Mucosa of rectum (tissue), 2 donors: ENCODE results near the gene PITPNM1.
"Not testable (repeated sequence)": the region's sequence is repeated elsewhere in the genome, so short reads cannot be mapped to it uniquely, and the experiment has no call there.

Experiments
- H3K27ac ChIP-seq, 2 donors: one replicate each; pipeline ENCODE4 v1.7.0; 2013; ENCODE audit warnings: inconsistent platforms in 2 of 2, low read depth in 2 of 2, low read length in 2 of 2
- H3K27me3 ChIP-seq, 2 donors: one replicate each; pipeline ENCODE4 v1.7.0; 2013; ENCODE audit warnings: low read length in 2 of 2; ENCODE audit not compliant: control insufficient read depth in 2 of 2, insufficient read depth in 2 of 2
- H3K36me3 ChIP-seq, 2 donors: one replicate each; pipeline ENCODE4 v1.7.0; 2013; ENCODE audit warnings: low read length in 2 of 2; ENCODE audit not compliant: control insufficient read depth in 2 of 2, insufficient read depth in 2 of 2
- H3K4me1 ChIP-seq, 2 donors: one replicate each; pipeline ENCODE4 v1.7.0; 2013; ENCODE audit warnings: low read length in 2 of 2, mild to moderate bottlenecking in 1 of 2; ENCODE audit not compliant: control insufficient read depth in 2 of 2, insufficient read depth in 2 of 2
- H3K4me3 ChIP-seq, 2 donors: one replicate each; pipeline ENCODE4 v1.7.0; 2013; ENCODE audit warnings: low read length in 2 of 2
- H3K9ac ChIP-seq, 2 donors: one replicate each; pipeline ENCODE4 v1.7.0; 2013; ENCODE audit warnings: low read length in 2 of 2, low read depth in 1 of 2, mild to moderate bottlenecking in 1 of 2
- H3K9me3 ChIP-seq, 2 donors: one replicate each; pipeline ENCODE4 v1.7.0; 2013; ENCODE audit warnings: low read length in 2 of 2; ENCODE audit not compliant: control insufficient read depth in 2 of 2
- donor health status: healthy.
- donor health status: Normal muscosa, but diverticular disease.

The PITPNM1 gene

DNA sequence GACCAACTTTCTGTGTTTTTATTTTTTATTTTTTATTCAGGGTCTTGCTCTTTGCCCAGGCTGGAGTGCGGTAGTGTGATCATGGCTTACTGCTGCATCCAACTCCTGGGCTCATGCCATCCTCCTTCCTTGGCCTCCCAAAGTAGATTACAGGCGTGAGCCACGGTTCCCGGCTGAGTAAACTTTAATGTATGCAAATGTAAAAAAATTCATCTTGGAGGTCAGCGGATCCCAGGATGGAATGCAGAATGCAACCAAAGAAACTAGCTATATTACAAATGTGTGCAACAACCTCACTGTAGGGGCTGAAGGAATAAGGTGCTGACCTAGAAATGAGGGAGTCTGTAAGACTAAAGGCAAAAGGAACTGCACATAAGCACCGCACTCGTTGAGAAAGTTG, 9.0 kb upstream of the PITPNM1 start:
- Histone ChIP-seq H3K4me3 (no peak overlapping the region), H3K27ac (no peak overlapping the region), H3K9me3 (no peaks in the 10 kb centered on the region), H3K9ac (no peak overlapping the region), H3K4me1 (peaks cover under 1 to 3% of the 10 kb centered on the region in 2 donors), H3K36me3 (no peaks in the 10 kb centered on the region), H3K27me3 (no peaks in the 10 kb centered on the region)

DNA sequence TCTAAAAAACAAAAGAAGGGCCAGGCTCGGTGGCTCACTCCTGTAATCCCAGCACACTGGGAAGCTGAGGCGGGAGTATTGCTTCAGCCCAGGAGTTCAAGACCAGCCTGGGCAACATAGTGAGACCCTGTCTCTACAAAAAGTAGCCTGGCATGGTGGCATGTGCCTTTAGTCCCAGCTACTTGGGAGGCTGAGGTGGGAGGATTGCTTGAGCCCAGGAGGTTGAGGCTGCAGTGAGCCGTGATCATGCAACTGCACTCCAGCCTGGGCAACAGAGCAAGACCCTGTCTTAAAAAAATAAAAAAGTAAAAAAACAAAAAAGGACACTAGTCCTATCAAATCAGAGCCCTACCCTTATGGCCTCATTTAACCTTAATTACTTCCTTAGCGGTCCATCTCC, 6.4 kb upstream of the PITPNM1 start:
- H3K9me3 ChIP-seq: not testable (repeated sequence)
- peaks cover 15 to 20% of the 10 kb centered on the region in 2 donors for H3K4me1 ChIP-seq

DNA sequence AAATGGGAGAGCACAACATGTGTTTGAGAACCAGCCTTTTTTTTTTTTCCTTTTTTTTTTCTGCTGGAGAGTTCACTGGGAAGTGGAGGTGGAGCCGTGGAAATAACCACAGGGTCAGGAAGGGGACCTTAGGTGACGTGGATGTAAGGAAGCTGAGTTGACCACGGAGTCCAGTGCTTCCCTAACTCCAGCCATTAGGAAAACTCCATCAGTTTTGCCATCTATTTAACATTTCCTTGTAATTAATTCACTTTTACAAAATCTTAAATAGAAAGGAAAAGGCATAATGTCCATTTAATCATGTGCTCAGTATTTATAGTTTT, 4.8 kb upstream of the PITPNM1 start:
- Histone ChIP-seq H3K27me3 (no peaks in the 10 kb centered on the region), H3K9ac (no peak overlapping the region), H3K36me3 (no peaks in the 10 kb centered on the region), H3K27ac (no peak overlapping the region), H3K4me3 (no peak overlapping the region), H3K9me3 (no peaks in the 10 kb centered on the region), H3K4me1 (peaks cover 28 to 31% of the 10 kb centered on the region in 2 donors)

More for the DNA sequence above, 6.4 kb upstream of the PITPNM1 start:
- not testable (repeated sequence) for H3K4me3 ChIP-seq, H3K9ac ChIP-seq, H3K27me3 ChIP-seq, H3K27ac ChIP-seq, H3K36me3 ChIP-seq

DNA sequence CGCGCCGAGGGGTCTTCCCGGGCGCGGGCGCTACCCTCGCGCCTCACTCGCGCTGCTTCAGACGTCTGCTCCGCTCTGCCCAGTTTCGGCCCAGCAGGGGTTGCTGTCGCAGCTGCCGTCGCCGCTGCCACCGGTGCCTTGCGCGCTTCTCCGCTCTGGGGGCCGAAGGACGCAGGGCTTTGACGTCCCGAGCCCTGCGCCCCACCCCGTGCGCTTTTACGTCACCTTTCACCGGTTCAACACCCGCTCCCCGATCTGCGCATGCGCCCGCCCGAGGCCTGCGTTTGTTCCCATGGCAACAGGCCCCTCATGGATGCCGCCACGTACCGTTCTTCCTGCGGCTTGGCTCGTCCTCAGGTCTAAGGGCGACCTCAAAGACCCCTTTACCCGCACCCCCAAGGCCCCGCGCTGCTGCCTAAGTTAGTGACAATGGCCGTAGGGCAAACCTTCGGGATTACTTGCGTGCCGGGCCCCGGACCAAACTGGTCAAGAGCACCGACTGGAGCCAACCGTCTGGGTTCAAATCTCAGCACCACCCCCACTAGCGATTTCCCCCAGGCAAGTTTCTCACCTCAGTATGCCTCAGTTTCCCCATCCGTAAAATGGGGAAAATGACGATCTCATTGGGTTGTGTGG, 3.4 kb upstream of the PITPNM1 start:
- H3K36me3 ChIP-seq: no peaks in the 10 kb centered on the region
- peak overlapping the region; percentile 85 to 87 for H3K4me3 ChIP-seq
- peaks cover 32 to 38% of the 10 kb centered on the region in 2 donors for H3K4me1 ChIP-seq
- peak overlapping the region; percentile 89 to 91 for H3K9ac ChIP-seq
- H3K9me3 ChIP-seq: no peaks in the 10 kb centered on the region
- H3K27me3 ChIP-seq: no peaks in the 10 kb centered on the region
- H3K27ac ChIP-seq: peak overlapping the region; percentile 99 to 100

DNA sequence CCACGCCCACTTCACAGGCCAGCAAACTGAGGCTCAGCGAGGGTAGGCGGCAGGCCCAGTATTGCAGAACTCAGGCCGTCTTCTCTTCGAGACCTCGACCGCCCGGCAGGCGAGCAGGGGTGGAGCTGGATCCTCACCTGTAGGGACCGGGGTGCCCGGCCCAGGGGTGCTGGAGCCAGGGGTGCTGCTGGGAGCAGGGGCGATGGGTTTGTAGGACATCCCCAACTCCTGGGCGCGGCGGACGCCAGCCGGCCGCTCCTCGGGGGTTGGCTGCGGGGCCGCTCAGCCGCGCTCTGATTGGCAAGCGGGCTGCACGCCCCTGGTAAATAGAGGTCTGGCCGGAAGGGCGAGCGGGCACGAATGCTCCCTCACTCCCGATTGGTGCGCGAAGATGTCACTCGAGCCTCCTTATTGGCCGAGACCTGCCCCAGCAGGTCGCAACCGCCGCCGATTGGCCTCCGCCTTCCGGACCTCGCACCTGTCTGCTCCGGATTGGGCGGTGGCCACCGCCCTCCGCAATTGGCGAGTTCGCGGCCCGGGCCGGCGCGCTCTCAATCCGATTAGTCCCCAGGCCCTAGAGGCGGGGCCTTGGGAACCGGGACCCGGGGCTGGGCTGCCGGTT, 2.8 kb upstream of the PITPNM1 start, which contains the start of gene CDK2AP2:
CDK2AP2 (minus strand) TSS at position 299 of the 622 bp plus-strand sequence; CDS start at position 219, 80 bp downstream.
- Histone ChIP-seq H3K9ac (peak within 1 kb of the TSS; percentile 89 to 91), H3K27me3 (no peaks in the 10 kb centered on the region), H3K36me3 (no peaks in the 10 kb centered on the region), H3K4me3 (peak within 1 kb of the TSS; percentile 85 to 87), H3K4me1 (peaks cover 32 to 39% of the 10 kb centered on the region in 2 donors), H3K27ac (peak within 1 kb of the TSS; percentile 99 to 100), H3K9me3 (no peaks in the 10 kb centered on the region)

DNA sequence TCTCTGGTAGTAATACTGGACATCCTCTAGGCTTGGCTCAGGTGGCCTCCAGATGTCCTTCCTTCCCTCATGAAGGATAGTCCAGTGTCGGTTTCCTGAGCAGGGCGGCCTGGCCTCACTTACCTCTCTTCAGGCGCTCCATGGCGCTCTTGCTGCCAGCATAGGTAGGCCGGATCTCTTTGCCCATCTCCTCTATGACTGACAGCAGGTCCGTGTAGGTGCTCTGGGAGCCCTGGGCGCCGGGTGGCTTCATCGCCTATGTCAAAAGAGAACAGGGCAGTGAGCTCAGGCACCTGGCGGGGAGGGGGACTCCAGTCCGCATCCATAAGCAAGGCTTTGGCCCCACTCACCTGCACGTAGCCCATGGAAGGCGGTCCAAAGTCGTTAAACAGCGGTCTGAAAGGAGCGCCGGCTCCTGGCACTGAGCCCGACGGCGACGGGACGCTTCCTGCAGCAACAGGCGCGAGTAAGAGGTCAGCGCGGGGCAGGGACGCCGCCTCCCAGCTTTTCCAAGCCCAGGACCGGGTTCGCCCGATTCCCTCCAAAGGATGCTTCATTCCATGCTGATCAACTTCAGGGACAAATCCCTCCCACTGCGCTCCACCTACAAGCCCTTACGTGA, 2.2 kb upstream of the PITPNM1 start:
- Histone ChIP-seq H3K27me3 (no peaks in the 10 kb centered on the region), H3K9ac (peak overlapping the region; percentile 86 to 89), H3K27ac (peak overlapping the region; percentile 99 to 100), H3K4me1 (peaks cover 32 to 39% of the 10 kb centered on the region in 2 donors), H3K4me3 (peak overlapping the region; percentile 85 to 87), H3K9me3 (no peaks in the 10 kb centered on the region), H3K36me3 (peaks cover 0 to 2% of the 10 kb centered on the region in 2 donors)

DNA sequence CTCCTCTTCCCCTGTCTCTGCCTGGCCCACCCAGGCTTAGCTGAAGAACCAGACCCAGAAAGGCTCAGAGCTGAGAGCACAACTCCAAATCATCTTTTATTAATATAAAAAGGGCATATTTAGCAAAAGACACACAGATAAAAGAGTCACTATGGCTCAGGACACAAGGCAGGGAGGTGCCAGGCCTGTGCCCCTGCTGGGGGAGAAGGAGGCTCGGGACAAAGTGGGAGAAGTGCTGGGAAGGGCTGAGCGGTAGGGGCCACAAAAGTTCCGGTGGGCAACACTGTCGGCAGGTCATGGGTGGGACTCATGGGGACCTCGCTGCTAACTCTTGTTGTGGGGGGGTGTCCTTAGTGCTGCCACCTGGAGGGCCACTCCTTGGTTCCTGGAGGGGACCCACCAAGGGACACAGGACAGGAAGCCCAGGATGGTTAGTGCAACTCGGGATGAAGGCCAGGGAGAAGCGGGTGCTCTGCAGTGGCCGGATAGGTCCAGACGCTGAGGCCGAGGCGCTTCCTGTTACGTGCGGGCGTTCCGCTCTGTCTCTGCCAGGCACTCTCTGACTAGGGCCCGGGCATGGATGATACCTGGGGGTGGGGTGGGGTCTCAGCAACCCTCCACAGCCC, 1.4 kb upstream of the PITPNM1 start:
- Histone ChIP-seq H3K4me1 (peaks cover 32 to 39% of the 10 kb centered on the region in 2 donors), H3K27me3 (no peaks in the 10 kb centered on the region), H3K36me3 (peaks cover 0 to 6% of the 10 kb centered on the region in 2 donors), H3K27ac (peak overlapping the region; percentile 99 to 100), H3K9ac (peak overlapping the region; percentile 86 to 89), H3K4me3 (peak overlapping the region; percentile 85 to 87), H3K9me3 (no peaks in the 10 kb centered on the region)

DNA sequence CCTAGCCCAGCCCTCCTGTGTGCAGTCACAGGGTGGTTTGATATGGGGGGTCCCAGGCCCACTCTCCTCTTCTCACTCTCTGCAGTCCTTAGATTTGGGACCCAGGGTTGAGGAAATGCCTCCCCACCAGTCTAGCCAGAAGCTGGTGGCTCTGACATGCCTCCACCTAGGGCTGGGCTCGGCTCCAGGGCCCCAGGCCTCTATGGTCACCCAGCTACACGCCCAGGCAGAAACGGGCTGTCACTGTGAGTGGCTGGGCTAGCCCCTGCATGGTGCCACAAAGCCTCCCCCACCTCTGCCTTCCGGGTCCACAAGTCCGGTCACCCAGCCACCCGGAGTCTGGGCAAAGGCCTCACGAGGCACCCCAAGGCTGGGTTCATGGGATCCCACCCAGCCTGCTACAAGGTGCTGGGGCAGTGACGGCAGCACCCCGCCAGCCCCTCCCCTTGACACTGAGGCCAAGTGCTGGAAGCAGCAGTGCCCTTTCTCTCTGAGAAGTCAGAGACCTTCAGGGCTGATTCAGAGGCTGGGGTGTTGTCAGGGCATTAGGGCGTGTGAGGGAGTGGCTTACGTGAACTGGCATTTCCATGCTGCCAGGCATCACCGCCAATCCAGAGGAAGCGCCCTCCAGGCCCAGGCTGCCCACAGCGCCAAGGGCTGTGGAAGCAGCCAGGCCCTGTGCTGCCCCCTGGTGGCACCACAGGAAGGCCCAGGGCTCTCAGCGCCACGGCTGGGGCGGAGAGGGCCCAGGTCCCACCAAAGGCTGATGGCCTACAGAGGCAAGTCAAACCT, 638 bp upstream of the PITPNM1 start:
- Histone ChIP-seq H3K27ac (peak overlapping the region; percentile 99 to 100), H3K4me1 (peaks cover 32 to 39% of the 10 kb centered on the region in 2 donors), H3K27me3 (no peaks in the 10 kb centered on the region), H3K4me3 (peak overlapping the region; percentile 85 to 87), H3K9me3 (no peaks in the 10 kb centered on the region), H3K36me3 (peaks cover 4 to 11% of the 10 kb centered on the region in 2 donors), H3K9ac (peak overlapping the region; percentile 92)

DNA sequence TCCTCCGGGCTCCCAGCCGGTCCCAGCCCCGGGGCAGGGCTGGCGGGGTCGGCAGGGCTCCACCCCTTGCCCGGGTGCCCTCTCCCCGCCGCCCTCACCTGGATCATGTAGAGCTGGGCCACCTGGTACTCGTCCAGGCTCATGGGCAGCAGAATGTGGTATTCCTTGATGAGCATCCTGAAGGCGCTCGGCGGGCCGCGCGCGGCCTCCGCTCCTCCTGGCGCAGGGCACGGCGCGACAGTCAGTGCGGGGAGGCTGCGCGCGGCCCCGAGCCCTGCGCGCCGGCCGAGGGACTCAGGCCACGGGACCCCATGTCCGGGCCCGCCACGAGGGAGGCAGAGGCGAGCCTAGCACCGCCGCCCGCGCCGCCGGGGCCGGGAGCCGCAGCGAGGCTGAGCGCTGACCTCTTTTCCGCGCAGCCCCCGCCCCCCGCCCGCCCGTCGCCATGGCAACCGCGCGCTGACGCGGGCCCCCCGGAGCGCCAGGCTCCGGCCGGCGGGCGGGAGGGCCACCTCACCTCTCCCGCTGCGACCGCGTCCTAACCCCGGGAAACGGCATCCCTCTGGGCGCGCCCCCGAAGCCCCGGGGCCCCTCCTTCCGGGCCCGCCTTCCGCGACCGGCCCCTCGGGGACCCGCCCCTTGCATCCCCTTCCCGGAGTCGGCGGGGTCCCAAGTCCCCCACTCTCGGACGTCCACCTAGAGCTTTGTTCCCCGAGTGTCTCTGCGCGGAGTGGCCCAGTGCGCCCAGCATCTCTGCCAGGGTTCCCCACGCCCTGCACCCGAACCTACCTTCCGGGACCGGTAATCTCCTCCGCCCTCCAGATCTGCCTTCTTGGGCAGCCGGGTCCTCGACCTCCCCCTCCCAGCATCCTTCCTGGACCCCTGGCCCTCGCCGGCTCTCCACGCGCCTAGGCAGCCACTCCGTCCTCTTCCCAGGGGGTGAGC, 886 bp downstream of the PITPNM1 start:
- peak overlapping the region; percentile 83 to 85 for H3K4me3 ChIP-seq
- peak overlapping the region; percentile 99 to 100 for H3K27ac ChIP-seq
- peaks cover 9 to 18% of the 10 kb centered on the region in 2 donors for H3K36me3 ChIP-seq
- H3K4me1 ChIP-seq: peaks cover 32 to 37% of the 10 kb centered on the region in 2 donors
- no peaks in the 10 kb centered on the region for H3K9me3 ChIP-seq
- no peaks in the 10 kb centered on the region for H3K27me3 ChIP-seq
- peak overlapping the region; percentile 83 to 92 for H3K9ac ChIP-seq
